Suprapubic skin (tissue), 4 donors: ENCODE results near the gene CHL1.

Source experiments
- EP300 ChIP-seq: sonication (generic); formaldehyde crosslinking; IDR thresholded peaks from one replicate; pipeline ENCODE4 v1.6.1; 2017; ENCODE audit warnings: antibody characterized with exemption
- POLR2A ChIP-seq, 2 donors: fragments of 450-650 bp; IDR thresholded peaks; one replicate each; pipeline ENCODE4 v1.6.1; 2017; ENCODE audit warnings: antibody characterized with exemption in 2 of 2, mild to moderate bottlenecking in 2 of 2, moderate library complexity in 2 of 2
- POLR2AphosphoS5 ChIP-seq, 3 donors: sonication (generic); formaldehyde crosslinking; IDR thresholded peaks; one replicate each; pipeline ENCODE4 v1.6.1; 2017; ENCODE audit warnings: antibody characterized with exemption in 3 of 3
- TF ChIP-seq, protein P1 (sequence below), 2 donors: fragments of 200-600 bp in 1 of 2; fragments of 450-650 bp in 1 of 2; sonication (generic) in 1 of 2; IDR thresholded peaks; one replicate each; pipeline ENCODE4 v1.5.1; 2016 to 2019; ENCODE audit warnings: antibody characterized with exemption in 2 of 2, mild to moderate bottlenecking in 1 of 2, moderate library complexity in 1 of 2

DNA sequence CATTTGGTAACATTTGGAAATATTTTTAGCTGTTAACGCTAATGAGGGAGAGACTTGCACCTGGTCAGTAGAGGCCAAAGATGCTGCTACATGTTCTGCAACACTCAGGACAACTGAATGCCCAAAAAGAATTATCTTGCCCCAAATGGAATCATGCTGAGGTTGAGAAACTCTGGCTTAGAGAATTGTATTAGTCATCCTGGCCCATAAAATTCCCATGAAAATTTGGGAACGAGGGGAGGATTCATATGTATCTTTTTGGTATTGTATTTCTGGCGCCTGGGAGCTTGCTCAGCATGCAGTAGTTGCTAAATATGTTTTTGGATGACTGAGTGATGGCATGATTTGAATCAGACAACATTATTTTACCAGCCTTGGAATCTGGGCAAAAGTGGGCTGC is 59.9 kb downstream of the CHL1 start:
- TF ChIP-seq EP300 (no peak), POLR2A (IDR thresholded peaks at IDR 0.05) (no peak), POLR2AphosphoS5 (IDR thresholded peaks at IDR 0.05) (no peak)
- TF ChIP-seq, protein P1, sequence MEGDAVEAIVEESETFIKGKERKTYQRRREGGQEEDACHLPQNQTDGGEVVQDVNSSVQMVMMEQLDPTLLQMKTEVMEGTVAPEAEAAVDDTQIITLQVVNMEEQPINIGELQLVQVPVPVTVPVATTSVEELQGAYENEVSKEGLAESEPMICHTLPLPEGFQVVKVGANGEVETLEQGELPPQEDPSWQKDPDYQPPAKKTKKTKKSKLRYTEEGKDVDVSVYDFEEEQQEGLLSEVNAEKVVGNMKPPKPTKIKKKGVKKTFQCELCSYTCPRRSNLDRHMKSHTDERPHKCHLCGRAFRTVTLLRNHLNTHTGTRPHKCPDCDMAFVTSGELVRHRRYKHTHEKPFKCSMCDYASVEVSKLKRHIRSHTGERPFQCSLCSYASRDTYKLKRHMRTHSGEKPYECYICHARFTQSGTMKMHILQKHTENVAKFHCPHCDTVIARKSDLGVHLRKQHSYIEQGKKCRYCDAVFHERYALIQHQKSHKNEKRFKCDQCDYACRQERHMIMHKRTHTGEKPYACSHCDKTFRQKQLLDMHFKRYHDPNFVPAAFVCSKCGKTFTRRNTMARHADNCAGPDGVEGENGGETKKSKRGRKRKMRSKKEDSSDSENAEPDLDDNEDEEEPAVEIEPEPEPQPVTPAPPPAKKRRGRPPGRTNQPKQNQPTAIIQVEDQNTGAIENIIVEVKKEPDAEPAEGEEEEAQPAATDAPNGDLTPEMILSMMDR (IDR thresholded peaks at IDR 0.05) = no peak
